Osteoblast (primary cell): ENCODE data around the gene HK3. TPM values are rescaled to one million over a fixed set of nuclear protein-coding genes. Genes with fewer than 3 reads are reported as not detected.

Experiments used
- DNase-seq: peaks from one replicate; pipeline ENCODE4 v3.0.0; 2011; ENCODE audit warnings: low spot score, mixed read lengths; ENCODE audit not compliant: insufficient read length; ENCODE audit errors: missing footprints
- H2AFZ ChIP-seq: 2 replicates; pipeline ENCODE4 v1.6.0; 2011; ENCODE audit warnings: mild to moderate bottlenecking, low read length
- H3K27ac ChIP-seq: 2 replicates; pipeline ENCODE4 v1.5.1; 2011; ENCODE audit warnings: mild to moderate bottlenecking, low read depth, low read length, moderate library complexity
- H3K27me3 ChIP-seq: 2 replicates; pipeline ENCODE4 v1.6.0; 2012; ENCODE audit warnings: mild to moderate bottlenecking, control low read depth, inconsistent platforms, low read length, moderate library complexity; ENCODE audit not compliant: insufficient read depth
- H3K36me3 ChIP-seq: 2 replicates; pipeline ENCODE4 v1.5.1; 2011; ENCODE audit warnings: mild to moderate bottlenecking, low read length, control low read depth, moderate library complexity; ENCODE audit not compliant: insufficient read depth
- H3K4me1 ChIP-seq: 2 replicates; pipeline ENCODE4 v1.5.1; 2011; ENCODE audit warnings: mild to moderate bottlenecking, low read length, control low read depth, moderate library complexity; ENCODE audit not compliant: insufficient read depth
- H3K4me2 ChIP-seq: 2 replicates; pipeline ENCODE4 v1.6.0; 2011; ENCODE audit warnings: mild to moderate bottlenecking, low read length; ENCODE audit not compliant: insufficient read depth
- H3K4me3 ChIP-seq: fragments of 200-600 bp; sonication (generic); 3 replicates; pipeline ENCODE4 v1.5.1; 2012; ENCODE audit warnings: mild to moderate bottlenecking, low read length, inconsistent platforms; ENCODE audit not compliant: insufficient read depth
- H3K79me2 ChIP-seq: 2 replicates; pipeline ENCODE4 v1.6.0; 2012; ENCODE audit warnings: mild to moderate bottlenecking, low read length, control low read depth, inconsistent platforms; ENCODE audit not compliant: insufficient read depth
- H3K9me3 ChIP-seq: 2 replicates; pipeline ENCODE4 v1.5.1; 2011; ENCODE audit warnings: low read depth, low read length, control low read depth
- H4K20me1 ChIP-seq: 2 replicates; pipeline ENCODE4 v1.6.0; 2012; ENCODE audit warnings: mild to moderate bottlenecking, low read length, control low read depth; ENCODE audit not compliant: insufficient read depth
- total RNA-seq: library from RNA; depleted of rRNA; stranded (reverse); fragments of >200 nt; gene quantifications from 2 replicates; pipeline ENCODE4 v1.2.3, GENCODE V29; 2012
- TF ChIP-seq, protein P1 (sequence below): IDR thresholded peaks from 2 replicates; pipeline ENCODE4 v1.5.1; 2011; ENCODE audit warnings: mild to moderate bottlenecking, low read depth, low read length, moderate library complexity; ENCODE audit errors: extremely low read depth

Gene HK3
- total RNA-seq, 1 donor = 1.8 TPM

DNA sequence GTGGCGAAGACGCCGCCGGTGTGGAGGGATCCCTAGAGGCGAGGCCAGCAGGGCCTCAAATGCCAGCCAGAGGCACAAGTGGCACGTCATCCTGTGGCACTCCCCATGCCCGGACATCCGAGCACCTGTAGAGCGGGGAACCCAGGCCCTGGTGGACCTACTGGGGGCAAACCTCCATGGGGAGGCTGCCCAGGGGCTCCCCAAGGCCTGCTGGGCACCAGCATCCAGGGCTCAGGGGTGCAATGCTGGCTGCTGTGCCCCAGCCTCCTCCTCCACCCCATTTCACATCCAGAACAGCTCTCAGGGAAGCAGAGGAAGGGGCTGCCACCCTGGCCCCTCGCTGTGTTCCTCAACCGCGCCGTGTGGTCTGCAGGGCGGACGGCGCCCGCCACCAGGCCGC is 43.5 kb downstream of the HK3 start:
- Histone ChIP-seq H3K4me1 (no peaks in the 10 kb centered on the region), H3K4me3 (no peak overlapping the region), H3K79me2 (no peaks in the 10 kb centered on the region), H3K9me3 (no peaks in the 10 kb centered on the region), H3K4me2 (no peak overlapping the region), H3K27ac (no peak overlapping the region), H2AFZ (no peak overlapping the region), H3K36me3 (no peaks in the 10 kb centered on the region), H3K27me3 (peaks cover 20% of the 10 kb centered on the region), H4K20me1 (no peaks in the 10 kb centered on the region)
- DNase-seq = no peak
- TF ChIP-seq, protein P1, sequence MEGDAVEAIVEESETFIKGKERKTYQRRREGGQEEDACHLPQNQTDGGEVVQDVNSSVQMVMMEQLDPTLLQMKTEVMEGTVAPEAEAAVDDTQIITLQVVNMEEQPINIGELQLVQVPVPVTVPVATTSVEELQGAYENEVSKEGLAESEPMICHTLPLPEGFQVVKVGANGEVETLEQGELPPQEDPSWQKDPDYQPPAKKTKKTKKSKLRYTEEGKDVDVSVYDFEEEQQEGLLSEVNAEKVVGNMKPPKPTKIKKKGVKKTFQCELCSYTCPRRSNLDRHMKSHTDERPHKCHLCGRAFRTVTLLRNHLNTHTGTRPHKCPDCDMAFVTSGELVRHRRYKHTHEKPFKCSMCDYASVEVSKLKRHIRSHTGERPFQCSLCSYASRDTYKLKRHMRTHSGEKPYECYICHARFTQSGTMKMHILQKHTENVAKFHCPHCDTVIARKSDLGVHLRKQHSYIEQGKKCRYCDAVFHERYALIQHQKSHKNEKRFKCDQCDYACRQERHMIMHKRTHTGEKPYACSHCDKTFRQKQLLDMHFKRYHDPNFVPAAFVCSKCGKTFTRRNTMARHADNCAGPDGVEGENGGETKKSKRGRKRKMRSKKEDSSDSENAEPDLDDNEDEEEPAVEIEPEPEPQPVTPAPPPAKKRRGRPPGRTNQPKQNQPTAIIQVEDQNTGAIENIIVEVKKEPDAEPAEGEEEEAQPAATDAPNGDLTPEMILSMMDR = no peak

DNA sequence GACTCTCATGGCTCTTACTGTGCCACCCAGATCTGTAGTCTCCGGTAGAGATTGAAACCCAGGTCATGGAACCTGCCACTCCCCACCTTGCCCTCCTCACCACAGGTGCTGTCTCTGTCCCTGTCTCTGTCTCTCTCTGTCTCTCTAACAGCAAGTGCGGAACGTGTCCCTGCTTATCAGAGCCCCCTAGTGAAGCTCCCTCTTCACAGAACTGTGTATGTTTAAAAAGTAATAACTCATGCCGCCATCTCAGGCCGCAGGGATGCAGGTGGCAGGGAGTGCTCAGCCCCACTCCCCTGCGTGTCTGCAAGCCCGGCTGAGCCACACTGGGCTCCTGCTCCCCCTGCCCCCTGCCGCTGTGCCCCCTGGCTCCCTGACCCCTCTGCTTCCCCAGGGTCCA is 45.0 kb downstream of the HK3 start:
- Histone ChIP-seq H3K4me1 (no peaks in the 10 kb centered on the region), H3K4me3 (no peak overlapping the region), H3K27ac (no peak overlapping the region), H3K36me3 (no peaks in the 10 kb centered on the region), H3K79me2 (no peaks in the 10 kb centered on the region), H3K27me3 (peaks cover 17% of the 10 kb centered on the region), H2AFZ (no peak overlapping the region), H3K9me3 (no peaks in the 10 kb centered on the region), H4K20me1 (no peaks in the 10 kb centered on the region), H3K4me2 (no peak overlapping the region)
- TF ChIP-seq, protein P1 = no peak
- DNase-seq = no peak

DNA sequence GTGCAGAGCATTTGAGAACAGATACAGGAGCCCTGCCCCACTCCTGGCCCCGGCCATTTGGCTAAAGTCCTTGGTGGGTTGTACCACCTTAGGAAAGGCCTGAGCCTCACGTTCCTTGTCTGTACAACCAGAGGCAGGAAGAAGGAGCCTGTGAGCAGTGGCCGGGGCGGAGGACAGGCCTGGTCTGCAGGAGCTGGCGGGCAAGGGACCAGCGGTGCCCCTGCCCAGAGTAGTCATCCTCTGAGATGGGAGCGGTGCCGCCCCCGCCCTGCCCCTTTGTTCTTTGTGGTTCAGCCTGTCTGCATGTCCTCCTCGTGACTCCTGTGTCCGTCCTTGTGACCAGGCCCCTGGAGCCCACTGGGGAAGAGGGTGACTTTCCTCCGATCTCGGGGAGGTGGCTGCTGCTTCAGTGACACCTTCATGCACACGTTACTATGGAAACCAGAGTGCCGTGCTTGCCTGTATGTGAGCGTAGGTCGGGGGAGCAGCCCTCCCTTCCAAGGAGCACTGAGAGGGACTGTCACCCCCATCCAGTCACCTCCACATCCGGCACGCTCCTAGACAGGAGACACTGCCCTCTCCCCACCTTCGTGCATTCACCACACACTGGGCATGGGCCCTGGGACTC is 45.9 kb downstream of the HK3 start:
- Histone ChIP-seq H3K27ac (no peak overlapping the region), H3K9me3 (no peaks in the 10 kb centered on the region)

DNA sequence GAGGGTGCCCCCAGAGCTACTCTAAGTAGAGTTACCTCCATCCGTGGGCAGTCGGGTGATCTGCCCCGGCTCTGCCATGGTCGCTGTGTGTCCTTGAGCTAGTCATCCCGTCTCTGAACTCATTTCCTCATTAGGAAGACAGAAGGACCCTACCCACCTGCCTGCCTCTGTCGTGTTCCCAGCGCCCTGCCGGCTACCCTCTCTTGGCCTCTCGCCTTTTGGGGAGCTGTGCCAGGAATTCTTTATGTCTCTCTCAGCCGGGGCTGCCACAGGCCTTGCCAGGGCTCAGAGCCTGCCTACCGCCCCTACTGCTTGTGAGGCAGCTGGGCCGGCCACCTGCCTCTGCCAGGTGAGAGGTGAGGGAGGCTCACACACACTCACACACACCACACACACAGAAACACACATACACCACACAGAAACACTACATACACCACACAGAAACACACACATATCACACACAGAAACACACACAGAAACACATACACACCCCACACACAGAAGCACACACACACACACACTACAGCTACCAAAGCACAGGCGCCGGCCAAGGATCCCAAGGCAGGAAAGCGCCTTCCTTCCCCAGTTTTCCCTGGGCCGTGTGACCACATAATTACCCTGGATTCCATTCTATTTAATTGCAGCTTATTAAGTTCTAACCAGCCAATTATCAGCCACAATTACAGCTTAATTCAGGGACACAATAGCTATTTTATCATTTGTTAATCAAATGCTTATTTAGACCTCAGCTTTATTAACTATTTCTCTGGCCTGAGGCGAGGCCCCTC is 47.1 kb downstream of the HK3 start:
- Histone ChIP-seq H3K27ac (no peak overlapping the region), H3K27me3 (peaks cover 22% of the 10 kb centered on the region), H3K4me2 (no peak overlapping the region), H3K9me3 (no peaks in the 10 kb centered on the region), H3K4me3 (no peak overlapping the region), H2AFZ (no peak overlapping the region), H3K36me3 (no peaks in the 10 kb centered on the region), H3K79me2 (no peaks in the 10 kb centered on the region), H4K20me1 (no peaks in the 10 kb centered on the region), H3K4me1 (no peaks in the 10 kb centered on the region)
- no peak for DNase-seq
- TF ChIP-seq, protein P1 = no peak

More for the DNA sequence above, 45.9 kb downstream of the HK3 start:
- Histone ChIP-seq H3K36me3 (no peaks in the 10 kb centered on the region), H4K20me1 (no peaks in the 10 kb centered on the region), H3K4me3 (no peak overlapping the region), H3K27me3 (peaks cover 20% of the 10 kb centered on the region), H3K4me2 (no peak overlapping the region), H3K4me1 (no peaks in the 10 kb centered on the region), H3K79me2 (no peaks in the 10 kb centered on the region), H2AFZ (no peak overlapping the region)
- no peak for DNase-seq
- TF ChIP-seq, protein P1 = no peak
